CD4-positive, alpha-beta T cell treated with Interferon gamma for 1 hour (primary cell): ENCODE measurements around the gene CALCOCO1.

Experiments
- DNase-seq: peaks from one replicate; pipeline ENCODE4 v3.0.0-alpha.2; 2020

CALCOCO1 gene

DNA sequence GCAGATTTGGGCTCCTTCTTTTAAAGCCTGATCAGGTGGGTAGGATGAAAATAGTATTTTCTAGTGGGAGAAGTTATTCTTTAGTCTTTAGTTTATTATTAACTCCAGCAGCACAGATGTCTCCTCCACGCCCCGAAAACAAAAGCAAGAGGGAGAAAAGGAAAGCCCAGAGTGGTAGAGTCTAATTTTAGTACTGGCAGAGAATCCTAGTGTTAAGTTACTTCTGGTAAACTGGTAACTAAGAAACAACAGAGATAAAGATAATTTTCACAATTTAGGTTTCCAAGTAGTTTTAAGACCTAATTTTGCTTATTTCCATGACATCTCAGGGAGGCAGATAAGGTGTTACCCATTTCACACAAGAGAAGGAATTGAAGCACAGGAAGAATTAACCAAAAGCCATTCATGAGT, 67.7 kb downstream of the CALCOCO1 start:
- no peak for DNase-seq

DNA sequence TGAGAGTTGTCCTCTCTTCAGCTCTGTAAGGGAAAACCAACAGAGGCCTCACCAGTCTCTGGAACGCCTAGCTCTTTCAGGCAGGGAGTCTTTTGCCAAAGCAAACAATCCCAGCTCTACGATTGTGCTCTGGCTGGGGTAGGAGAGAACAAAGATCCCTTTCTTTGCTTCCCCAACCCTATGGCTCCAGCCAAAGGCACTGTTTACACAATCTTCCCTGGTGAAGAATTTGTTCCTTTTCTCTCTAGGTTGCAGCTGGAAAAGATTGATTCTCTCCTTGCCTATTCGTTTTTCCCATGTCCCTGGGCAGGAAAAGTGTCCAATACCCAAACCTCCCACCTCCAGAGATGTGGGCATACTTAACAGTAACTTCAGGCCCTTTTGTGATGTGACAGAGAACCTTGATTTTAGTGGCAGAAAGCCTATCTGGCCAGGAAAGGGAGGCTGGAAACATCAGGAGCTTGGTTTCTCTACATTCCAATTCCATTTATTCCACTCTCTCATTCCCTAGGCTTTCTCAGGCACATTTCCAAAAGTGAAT, 68.2 kb downstream of the CALCOCO1 start:
- no peak for DNase-seq
